NCI-H748 (cell line): Measurements from ENCODE around the gene NEMP1.
A peak's percentile ranks its signal among the peaks of the same experiment; 100 is the strongest.
"Not testable (repeated sequence)": the region's sequence is repeated elsewhere in the genome, so short reads cannot be mapped to it uniquely, and the experiment has no call there.

Experiments used
- DNase-seq: peaks from one replicate; lab custom pipeline; 2025; ENCODE audit not compliant: unreplicated experiment; lab: John Stamatoyannopoulos, UW

NEMP1 gene

DNA sequence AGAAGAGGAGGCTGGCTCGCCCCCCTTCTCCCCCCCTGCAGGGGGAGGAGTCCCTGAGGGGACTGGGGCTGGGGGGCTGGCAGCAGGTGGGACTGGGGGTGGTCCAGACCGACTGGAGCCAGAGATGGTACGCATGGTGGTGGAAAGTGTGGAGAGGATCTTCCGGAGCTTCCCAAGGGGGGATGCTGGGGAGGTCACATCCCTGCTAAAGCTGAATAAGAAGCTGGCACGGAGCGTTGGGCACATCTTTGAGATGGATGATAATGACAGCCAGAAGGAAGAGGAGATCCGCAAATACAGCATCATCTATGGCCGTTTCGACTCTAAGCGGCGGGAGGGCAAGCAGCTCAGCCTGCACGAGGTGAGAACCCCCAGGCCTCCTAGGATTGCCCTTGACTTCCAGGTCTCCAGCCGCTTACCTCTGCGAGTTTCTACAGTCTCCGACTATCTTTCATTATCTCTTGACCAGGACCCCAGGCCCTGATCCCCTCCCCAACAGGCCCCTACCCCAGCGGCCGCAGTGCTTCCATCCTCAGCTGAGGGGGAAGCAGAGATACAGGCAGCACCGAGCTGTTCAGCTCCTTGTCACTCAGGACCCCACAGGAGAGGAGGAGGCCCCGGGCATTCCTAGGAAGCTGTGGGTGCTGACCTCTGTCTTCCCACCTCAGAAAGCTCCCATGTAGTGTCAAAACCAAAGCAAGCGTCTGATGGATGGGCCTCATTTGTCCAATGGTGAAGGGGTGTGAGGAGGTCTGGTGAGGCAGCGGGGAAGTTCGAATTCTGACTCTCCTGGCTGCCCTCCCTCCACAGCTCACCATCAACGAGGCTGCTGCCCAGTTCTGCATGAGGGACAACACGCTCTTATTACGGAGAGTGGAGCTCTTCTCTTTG is 13.3 kb upstream of the NEMP1 start:
- DNase-seq, result no peak

DNA sequence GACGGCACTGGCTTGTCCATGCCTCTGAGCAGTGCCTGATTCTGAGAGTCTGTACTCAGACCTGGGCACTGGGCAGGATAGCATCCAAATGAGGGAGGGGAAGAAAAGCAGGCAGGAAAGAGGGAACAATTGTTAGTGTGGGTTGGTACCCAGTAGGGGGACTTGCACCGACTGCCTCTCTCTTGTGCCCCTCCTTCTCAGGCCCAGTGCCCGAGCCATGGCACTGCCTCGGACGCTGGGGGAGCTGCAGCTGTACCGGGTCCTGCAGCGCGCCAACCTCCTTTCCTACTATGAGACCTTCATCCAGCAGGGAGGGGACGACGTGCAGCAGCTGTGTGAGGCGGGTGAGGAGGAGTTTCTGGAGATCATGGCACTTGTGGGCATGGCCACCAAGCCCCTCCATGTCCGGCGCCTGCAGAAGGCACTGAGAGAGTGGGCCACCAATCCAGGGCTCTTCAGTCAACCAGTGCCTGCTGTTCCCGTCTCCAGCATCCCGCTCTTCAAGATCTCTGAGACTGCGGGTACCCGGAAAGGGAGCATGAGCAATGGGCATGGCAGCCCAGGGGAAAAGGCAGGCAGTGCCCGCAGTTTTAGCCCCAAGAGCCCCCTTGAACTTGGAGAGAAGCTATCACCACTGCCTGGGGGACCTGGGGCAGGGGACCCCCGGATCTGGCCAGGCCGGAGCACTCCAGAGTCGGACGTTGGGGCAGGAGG is 12.5 kb upstream of the NEMP1 start:
- no peak for DNase-seq

DNA sequence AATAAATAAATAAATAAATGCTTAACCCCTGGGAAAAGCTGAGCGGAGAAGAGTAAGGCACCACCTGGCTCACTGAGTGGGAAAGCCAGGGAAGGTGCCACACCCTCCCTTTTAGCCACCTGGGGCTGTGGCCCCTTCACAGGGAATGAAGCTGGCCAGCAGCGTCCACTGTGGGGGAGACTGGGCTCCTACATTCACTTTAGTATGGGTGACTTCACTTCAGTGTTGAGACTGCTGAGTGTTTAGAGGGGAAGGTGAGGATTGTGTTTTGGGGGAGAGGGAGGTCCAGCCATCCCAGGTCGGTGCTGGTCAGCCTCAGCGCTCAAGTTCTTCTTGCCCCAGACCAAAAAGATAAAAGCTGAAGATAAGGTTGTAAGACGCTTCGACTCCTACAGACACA is 11.9 kb upstream of the NEMP1 start:
- no peak for DNase-seq

DNA sequence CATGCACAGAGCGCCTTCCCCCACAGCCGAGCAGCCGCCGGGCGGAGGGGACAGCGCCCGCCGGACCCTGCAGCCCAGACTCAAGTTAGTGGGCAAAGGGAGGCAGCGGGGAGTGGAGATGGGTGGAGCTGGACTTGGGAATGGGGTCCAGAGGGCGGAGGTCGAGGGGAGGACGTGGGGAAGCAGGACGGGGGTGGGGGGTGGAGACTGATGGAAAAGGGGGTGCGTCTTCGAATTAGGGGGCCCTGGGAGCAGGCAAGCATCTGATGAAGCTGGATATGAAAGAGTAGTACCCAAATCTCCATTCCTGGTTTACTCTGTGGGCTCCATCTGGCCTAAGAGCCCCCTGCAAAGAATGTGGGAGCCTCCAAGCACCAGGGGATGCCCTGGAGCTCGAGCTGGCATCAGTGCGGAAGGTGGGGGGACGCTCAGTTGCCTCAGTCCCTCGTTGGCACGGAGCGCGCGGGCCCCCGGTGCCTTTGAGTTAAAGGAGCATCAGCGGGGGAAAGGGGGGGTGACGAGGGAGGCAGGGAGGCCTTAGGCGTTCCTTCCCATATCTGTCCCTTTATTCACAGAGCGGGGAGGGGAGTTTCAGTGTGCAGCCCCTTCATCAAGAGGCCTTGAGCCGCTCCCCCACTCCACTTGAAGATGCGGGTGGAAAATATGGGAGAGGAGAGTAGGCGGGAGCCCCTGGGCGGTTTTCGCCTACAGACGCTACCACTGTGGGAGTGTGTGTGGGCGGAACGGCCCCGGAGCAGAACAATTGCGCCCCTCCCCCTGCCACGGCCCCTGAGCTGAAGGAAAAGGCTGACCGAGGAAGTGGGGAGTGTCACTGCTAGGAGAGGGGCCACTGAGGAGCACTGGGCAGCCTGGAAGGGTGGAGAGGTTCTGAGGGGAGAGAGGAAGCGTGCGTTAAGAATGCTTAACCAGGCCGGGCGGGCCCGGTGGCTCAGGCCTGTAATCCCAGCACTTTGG is 11.0 kb upstream of the NEMP1 start:
- peak; percentile 45 for DNase-seq

DNA sequence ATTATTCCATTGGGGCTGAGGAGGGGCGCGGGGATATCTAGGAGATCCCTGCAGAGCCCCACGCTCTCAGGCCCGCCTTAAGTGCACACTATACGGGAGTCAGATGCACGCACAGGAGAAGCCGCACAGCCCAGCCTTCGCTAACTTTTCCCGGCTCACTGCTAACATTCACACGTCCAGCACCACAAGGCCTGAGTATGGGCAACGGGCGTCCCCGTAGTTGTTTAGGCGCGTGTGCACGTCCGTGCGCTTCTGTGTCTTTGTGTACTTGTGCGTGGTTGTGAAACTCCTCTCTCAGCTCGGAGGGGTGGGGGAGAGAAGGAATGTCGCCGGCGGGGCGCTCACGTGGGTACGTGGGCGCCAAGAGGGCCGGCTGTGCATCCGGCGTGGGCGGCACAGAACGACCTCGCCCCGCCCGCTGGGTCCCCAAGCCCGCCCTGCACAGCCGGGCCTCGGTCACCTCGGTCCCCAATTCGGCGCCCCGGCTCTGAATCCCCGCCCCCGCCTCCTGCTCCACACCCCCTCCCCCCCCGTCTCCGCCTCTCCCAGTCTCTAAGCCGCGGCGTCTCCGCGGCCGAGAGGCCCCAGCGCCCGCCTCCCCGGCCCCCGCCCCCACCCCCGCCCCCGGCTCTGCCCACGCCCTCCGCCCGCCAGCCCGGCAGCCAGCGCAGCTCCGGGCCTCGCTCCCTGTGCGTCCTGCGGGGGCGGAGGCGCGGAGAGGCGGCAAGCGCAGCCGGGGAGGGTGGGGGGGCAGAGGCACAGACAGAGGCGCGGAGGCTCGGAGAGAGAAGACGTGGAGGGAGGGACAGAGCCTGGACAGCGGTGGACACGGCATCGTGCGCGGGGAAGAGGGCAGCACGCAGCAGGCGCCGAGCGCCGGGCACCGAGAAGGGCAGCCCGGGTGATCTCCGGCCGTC is 10.0 kb upstream of the NEMP1 start, which contains the start of gene NAB2:
NAB2 (plus strand) TSS at position 761 of the 917 bp plus-strand sequence. CDS start 158 bp downstream, outside the sequence.
- peak; percentile 92 for DNase-seq

DNA sequence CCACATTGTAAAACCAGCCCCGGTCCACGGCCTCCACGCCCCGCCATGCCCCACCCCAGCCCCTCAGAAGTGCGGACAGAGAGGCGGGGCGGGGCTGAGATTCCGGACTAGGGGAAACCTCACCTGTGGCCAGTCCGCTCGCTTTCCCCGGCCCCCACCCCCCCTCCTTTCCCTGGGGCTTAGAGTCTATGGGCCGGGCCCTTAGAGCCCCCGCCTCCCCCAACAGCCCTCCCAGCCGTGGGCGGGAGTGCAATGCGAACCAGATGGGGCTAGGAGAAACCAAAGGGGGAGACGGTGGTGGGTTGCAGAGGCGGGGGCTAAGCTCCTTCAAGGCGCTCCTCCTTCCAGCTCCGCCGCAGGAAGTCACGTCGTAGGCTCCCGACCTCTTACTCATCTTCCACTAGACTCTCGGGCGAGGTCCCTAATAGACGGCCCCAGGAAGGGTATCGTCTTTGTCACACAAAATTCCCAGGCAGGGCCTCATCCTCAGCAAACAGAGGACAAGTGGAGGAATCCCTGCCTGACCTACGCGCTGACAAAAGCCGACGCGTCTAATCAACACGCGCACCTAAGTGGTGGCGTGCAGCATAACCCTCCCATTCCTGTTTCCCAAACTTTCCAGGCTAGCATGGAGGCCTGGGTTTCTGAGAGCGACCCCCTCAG is 9.2 kb upstream of the NEMP1 start:
- DNase-seq, result peak; percentile 67

DNA sequence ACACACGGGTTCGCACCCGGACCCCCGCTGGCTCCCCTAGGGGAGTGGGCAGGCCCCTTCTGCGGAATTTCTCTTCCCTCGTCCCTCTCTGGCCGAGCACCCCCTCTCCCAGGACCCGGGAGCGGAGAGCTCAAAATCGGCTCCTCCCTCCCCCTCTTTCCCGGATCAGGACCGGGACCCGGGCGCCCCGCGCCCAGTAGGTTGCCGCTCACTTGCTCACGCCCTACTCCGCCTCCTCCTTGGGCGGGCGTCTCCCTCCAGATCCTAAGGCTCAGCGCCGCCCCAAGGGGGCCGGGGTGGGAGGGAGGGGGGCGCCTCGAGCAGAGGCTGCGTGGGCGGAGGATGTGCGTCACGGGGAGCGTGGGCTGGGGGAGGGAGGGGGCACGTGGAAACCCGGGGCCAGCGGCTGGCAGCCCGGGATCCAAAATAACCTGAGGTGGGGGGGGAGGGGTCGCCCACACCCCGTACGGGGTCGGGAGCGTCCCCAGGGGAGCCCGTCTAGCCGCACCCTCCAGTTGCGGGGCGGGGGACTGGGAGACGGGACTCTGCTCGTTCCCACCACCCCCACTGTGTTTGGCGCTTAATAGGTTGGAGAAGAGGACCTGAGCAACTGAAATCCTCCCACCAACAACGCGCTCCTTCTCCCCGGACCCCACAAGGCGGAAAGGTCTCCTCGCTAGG is 8.6 kb upstream of the NEMP1 start:
- peak; percentile 46 for DNase-seq

DNA sequence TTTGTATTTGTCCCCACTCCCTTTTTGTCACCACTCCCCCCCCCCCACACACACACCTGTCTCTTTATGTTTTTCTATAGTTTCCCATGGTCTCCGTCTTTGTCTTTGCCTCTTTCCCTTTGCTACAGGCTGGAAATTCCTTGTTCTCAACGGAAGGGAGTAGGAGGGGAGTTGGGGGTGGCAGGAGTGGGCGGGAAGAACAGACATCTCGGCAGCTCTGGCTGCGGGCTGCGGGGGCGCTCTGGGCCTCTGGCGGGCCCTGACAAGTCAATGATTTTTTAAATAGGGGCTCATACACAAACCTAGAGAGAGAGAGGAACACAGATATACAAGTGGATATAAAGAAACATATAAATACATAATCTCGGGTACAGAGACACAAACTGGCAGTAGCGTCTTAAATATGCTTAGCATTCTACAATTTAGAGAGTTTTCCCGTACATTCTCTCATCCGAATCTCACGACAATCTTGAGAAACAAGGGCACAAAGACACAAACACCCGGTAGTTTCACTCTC is 8.0 kb upstream of the NEMP1 start:
- DNase-seq, result peak; percentile 59

DNA sequence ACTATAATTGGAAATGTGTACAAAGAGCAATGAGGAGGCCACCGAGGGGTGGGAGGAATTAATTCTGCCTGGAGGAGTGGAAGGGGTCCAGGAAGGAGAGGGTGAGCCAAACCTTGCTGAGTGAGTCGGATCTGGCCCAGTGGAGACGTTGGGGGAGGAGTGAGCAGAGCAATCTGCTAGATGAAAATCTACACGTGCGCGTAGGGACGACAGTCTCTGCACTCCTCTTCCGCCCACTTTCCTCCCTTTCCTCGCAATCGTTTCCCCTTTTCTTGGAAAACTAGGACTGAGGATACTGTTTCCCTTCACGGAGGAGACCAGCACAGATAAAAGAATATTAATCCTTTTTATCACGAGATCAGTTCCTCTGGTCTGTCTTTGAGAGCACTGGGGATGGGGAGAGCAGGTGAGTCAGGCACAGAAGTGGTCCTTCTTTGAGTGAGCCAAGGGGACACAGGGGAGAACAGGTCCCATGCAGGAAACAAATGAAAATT is 7.5 kb upstream of the NEMP1 start:
- DNase-seq, result no peak

DNA sequence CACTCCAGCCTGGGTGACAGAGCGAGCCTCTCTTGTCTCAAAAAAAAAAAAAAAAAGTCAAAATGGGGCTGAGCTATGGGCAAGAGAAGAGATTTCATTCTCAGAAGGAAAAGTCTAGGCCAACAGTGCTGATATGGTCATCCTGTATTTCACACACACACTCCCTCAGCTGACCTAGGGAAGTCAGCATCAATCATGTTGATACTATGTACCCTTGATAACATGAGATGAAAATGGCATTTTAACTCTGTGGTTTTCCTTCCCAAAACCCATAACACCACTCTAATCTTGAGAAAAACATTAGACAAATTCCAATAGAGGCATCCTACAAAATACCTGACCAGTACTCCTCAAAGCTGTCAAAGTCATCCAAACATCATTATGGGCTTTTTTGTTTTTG is 2.3 kb upstream of the NEMP1 start:
- no peak for DNase-seq

DNA sequence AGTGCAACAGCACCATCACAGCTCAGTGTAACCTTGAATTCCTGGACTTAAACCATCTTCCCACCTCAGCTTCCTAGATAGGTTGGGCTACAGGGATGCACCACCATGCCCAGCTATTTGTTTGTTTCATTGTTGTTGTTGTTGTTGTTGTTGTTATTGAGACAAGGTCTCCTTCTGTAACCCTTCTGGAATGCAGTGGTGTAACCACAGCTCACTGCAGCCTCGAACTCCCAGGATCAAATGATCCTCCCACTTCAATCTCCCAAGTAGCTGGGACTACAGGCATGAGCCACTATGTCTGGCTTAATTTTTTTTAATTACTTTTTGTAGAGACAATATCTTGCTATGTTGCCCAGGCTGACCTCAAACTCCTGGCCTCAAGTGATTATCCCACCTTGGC is 1.2 kb upstream of the NEMP1 start:
- DNase-seq, result no peak

DNA sequence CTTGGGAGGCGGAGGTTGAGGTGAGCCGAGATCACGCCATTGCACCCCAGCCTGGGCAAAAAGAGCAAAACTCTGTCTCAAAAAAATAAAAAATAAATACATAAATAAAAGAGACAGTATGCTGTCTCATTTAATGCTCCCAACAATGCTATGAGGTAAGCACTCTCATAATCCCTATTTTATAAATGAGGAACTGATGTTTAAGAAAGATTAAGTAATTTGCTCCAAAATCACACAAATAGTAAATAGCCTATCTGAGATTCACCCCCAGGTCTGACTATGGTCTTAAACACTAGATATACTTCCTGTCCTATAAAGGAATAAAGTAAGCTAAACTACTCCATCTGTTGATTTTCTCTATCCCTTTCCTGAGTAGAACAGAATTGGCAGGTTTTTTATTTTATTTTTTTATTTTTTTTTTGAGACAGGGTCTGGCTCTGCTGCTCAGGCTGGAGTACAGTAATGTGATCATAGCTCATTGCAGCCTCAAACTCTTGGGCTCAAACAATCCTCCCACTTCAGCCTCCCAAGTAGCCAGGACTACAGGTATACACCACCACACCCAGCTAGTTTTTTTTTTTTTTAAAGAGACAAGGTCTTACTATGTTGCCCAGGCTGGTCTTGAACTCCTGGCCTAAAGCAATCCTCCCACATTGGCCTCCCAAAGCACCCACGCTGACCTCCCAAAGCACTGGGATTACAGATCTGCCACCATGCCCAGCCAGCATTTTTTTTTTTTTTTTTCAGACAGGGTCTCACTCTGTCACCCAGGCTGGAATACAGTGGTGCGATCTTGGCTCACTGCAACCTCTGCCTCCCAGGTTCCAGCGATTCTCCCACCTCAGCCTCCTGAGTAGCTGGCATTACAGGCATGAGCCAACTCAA is 4.8 kb downstream of the NEMP1 start:
- DNase-seq, result not testable (repeated sequence)

DNA sequence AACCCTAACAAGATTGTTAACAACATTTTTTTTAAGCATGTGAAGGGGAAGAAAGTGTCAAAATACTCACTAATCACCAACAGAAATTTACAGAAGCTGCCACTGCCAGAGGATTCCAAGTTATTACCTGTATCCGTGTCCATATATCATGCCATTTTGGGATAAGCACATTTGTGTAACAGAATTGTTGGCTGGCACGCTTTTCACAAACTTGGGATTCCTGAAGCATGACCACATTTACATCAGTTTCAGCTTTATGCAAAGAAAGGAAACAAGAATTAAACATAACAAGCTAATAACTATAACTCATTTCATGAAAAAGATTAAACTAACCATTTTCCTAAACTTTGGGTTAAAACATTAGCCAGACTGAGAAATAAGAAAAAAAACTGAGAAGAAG is 5.9 kb downstream of the NEMP1 start:
- DNase-seq, result no peak

DNA sequence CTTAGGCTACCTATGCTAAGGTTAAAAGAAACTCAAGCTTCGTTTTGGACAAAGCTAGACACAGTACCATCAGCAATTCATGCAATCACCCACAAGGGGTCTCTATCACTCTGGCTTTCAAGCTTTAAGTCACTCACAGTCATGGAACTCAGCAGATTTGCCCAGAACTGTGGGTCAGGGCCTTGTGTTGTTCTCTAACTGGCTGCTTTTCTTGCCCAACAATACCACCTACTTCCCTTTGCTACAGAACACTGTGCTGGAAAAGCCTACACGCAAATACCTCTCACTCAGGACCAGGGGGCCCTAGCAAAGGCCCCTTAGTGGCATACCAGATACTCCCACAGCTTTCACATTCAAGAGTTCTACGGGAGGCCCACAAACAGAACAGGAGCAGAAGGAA is 9.1 kb downstream of the NEMP1 start:
- DNase-seq, result peak; percentile 57

DNA sequence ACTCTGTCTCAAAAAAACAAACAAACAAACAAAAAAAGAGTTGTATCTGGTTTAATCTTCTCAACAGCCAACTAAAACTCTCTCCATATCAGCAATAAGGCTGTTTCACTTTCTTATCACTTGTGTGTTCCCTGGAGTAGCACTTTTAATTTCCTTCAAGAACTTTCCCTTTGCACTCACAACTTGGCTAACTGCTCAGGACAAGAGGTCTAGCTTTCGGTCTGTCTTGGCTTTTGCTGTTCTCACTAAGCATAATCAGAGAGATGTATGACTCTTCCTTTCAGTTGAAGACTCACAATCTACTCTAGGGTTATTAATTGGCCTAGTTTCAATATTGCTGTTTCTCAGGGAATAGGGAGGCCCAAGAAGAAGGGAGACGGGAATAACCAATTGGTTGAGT is 12.3 kb downstream of the NEMP1 start:
- DNase-seq, result no peak

DNA sequence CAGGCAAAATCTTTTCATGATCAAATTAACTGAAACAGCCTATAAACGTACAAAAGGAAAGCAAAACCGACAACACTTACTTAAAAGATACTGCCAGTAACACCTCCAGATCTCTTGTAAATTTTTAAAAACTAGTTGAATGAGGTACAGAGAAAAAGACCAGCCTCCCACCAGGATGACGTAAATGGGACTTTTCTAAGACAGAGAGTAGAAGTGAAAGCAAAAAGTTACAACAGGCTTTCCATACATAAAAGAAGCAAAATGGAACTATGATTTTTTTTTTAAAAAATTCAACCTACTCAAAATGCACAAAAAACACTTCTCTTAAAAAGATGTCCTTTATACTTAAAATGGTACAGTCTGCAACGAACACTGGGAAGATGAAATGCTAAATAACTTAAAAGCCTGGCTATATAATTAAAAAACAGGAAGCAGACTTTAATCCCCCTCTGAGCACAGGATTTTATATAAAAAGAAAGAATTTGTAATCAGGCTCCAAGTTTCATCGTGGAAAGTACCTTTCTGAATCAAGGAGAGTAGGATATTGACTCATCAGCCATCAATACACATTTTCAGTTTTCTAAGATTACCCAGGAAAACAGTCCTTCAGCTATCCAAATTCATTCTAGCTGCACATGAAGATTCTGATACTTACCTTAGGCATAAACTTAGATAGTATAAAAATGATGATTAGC is 14.5 kb downstream of the NEMP1 start:
- DNase-seq, result no peak

DNA sequence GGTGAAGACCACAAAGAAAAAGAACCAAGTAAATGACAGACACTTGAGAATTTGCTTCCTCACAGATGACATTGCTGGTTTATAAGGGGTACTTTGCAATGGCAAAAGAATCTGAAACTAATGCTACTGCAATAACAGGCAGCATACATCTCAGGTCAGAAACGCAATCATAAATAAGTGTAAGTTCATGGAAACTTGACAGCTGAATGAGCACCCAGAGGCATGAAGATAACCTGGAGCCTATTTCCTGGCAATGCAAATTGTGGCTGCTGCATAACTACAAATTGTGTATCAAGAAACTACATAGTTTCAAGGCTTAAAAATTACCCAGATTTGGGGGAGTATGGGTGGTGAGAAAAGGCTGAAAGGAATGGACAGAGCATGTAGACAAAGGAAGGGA is 20.1 kb downstream of the NEMP1 start:
- DNase-seq, result no peak
